Erythroblast (primary cell): ENCODE results near the gene PRKAB1.

ENCODE experiments used
- DNase-seq, 2 experiments: peaks; one replicate each; lab custom pipeline; 2025; lab: John Stamatoyannopoulos, UW
- GATA1 ChIP-seq: IDR thresholded peaks from 2 replicates; pipeline ENCODE4 v1.6.1; 2011; ENCODE audit warnings: low read depth, mild to moderate bottlenecking, control low read depth, low read length, moderate library complexity
- POLR2A ChIP-seq: IDR thresholded peaks from 2 replicates; pipeline ENCODE4 v1.6.1; 2011; ENCODE audit warnings: mild to moderate bottlenecking, low read length

The PRKAB1 gene

DNA sequence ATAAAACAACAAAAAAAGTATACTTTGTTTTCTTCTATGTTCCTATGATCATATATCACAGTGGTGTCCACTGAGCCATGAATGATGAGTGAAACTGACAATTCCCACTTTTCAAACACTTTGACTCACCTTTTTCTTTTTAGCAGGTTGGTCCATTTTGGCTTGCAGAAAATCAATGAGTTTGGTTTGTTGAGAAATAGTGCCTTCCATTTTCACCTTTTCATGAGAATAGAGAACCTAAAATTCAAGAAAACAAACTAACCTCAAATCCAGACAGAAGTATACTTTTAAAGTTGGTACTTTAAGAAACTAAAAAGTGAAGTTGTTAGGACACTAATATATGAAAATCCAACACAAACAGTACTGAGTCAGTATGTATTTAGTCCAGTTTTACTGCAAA lies 52.4 kb downstream of the PRKAB1 start:
- no peak for DNase-seq
- TF ChIP-seq POLR2A (no peak), GATA1 (no peak)

DNA sequence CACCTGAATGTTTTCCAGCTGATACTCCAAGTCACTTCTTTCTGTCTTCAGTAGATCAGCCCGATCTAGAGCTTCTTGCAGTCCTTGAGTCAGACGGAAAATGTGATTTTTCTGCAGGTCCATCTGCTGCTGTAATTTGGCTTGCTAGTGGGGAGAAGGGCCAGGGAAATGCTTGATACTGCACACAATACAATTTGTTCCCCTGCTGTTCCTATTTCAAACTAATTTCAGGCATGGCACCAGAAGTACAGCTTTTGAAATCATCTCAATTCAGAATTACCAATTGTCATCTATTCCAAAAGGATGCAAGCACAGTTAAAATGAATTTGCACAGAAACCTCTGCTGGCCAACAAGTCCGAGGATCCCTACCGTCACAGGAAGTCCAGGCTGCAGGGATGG lies 53.4 kb downstream of the PRKAB1 start:
- TF ChIP-seq GATA1: no peak
- no peak for TF ChIP-seq POLR2A
- no peak for DNase-seq

DNA sequence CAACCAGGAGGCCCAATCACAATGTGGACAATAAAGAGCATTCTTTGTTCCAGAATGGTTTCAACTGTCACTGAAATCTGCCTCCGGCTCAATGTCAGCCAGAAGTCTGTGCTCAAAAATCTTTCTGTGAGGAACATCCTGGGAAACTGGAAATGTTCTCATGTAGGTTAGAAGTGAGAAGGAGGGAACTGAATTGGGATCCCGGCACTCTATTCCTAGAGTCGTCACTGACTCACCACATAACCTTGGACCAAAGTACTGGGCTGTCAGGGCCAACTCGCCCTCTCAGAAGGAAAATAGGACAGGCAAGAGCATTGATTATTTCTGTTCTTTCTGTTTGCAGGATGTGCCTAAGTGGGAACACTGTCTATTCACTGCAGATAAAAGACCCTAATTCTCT lies 57.6 kb downstream of the PRKAB1 start:
- no peak for TF ChIP-seq GATA1
- TF ChIP-seq POLR2A: no peak
- DNase-seq: no peak

DNA sequence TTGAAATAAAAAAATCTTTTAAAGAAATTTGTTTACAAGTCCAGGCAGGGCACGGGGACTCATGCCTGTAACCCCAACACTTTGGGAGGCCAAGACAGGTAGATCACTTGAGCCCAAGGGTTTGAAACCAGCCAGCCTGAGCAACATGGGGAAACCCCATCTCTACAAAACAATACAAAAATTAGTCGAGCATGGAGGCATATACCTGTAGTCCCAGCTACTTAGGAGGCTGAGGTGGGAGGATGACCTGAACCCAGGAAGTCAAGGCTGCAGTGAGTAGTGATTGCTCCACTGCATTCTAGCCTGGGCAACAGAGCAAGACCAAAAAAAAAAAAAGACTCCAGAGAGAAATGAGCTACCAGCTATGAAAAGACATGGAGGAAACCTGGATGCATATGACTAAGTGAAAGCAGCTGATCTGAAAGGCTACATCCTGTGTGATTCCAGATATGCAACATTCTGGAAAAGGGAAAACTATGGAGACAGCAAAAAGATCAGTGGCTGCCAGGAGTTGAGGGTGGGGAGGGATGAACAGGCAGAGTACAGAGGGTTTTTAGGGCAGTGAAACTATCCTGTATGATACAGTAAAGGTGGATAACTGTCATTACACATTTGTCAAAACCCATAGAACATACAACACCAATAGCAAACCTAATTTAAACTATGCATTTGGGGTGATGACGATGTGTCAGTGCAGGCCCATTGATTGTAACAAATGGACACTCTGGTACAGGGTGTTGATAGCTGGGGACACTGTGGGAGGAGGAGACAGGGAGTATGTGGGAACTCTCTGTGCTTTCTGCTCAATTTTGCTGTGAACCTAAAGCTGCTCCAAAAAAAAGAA lies 59.9 kb downstream of the PRKAB1 start:
- TF ChIP-seq GATA1 (no peak), POLR2A (no peak)
- DNase-seq: no peak

DNA sequence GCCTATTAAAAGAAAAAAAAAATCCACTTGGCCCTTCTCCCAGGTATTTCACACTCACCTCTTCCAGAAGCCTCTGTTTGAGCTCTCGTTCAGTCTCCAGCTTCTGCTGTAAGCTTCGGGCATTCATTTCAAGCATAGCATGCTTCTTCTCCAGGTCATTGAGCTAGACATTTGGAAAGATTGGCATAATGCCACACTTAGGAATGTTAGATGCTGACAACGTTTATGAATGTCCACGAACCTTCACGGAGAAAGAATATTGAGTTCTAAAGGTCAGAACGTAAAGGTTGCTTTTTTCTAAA lies 60.5 kb downstream of the PRKAB1 start:
- TF ChIP-seq POLR2A (no peak), GATA1 (no peak)
- DNase-seq: no peak

DNA sequence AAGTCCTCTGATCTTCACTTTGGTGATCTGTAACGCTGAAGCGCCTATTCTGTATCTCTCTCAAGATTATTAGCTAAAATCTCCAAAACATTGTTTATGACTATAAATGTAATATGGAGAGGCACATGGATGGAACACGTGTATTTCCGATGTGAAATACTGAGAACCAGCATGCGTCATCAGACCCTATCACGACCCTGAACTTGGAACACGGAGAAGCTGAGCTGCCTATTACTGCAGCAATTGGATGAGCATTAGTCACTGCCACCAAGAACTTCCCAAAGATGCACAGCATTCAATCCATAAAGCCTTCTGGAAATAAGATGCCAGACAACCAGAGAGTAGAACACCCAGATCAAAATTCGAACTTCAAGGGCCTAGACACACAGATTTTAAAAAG lies 61.9 kb downstream of the PRKAB1 start:
- no peak for TF ChIP-seq POLR2A
- no peak for TF ChIP-seq GATA1
- DNase-seq: no peak

DNA sequence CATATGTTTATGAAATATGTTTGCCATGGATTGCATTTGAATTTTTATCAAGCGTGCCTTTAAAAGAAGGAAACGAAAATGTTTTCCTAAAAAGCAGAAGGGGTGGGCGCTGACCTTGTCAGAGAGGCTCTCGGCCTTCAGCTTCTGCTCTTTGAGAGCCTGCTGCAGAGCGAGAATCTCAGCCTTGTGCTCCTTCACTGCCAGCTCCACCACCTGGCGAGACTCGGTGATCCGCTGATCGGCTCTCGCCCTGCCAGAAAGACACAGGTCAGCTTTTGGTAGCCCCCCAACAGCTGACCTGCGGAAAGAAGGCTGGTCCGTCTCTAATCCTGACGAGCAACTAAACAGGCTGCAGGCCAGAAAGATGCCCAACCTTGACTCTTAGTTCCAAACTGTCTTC lies 62.4 kb downstream of the PRKAB1 start:
- DNase-seq: no peak
- TF ChIP-seq GATA1 (no peak), POLR2A (no peak)
